Measurements from ENCODE around the gene HDDC3. TPM values are rescaled to one million over a fixed set of nuclear protein-coding genes. Genes with fewer than 3 reads are reported as not detected.

Gene HDDC3, protein sequence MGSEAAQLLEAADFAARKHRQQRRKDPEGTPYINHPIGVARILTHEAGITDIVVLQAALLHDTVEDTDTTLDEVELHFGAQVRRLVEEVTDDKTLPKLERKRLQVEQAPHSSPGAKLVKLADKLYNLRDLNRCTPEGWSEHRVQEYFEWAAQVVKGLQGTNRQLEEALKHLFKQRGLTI
- 13.4 and 16.3 TPM in 2 replicates for total RNA-seq
- 10.2 and 15.5 TPM in 2 replicates for polyA plus RNA-seq
- 11.0 and 18.3 TPM in 2 replicates for polyA plus RNA-seq (2012)
- polyA minus RNA-seq (ENCODE audit: low replicate concordance) = 13.0 and 15.8 TPM in 2 replicates

DNA sequence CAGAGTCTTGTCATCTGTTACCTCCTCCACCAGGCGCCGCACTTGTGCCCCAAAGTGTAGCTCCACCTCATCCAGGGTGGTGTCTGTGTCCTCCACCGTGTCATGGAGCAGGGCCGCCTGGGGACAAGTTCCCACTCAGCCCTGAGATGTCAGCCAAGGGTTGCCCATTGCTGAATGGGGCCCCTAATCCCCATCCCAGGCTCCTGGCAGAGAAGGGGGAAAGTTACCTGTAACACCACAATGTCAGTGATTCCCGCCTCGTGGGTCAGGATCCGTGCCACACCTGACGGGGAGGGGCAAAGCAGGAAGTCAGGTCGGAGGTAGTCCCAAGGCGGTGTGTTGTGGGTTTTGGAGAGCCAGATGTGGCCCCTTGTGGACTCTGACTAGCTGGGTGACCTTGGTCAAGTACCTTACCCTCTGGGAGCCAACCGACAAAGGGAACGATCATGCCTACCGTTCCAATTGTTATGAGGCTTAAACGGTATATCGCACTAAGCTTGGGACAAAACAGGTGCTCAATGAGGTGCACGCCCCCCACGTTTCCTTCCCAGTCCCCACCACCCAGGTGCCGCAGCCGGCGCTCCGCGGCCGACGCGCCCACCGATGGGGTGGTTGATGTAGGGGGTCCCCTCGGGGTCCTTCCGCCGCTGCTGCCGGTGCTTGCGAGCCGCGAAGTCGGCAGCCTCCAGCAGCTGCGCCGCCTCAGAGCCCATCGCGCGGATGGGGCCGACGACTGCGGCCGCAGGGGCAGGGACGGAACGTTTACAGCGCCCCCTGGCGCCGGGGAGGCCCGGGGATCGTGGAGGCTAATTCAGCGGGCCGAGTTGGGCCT lies at the start of gene HDDC3:
Gene HDDC3 (minus strand): TSS at position 722 of the 832 bp plus-strand sequence. CDS start 9 bp downstream, at position 713.
- H3K27ac ChIP-seq (ENCODE audit: insufficient read depth, low read length) = peak within 1 kb of the TSS; percentile 22
- no peak for TF ChIP-seq EZH2 (IDR thresholded peaks at IDR 0.05; ENCODE audit: low read length, missing control alignments)
- TF ChIP-seq, protein P1, sequence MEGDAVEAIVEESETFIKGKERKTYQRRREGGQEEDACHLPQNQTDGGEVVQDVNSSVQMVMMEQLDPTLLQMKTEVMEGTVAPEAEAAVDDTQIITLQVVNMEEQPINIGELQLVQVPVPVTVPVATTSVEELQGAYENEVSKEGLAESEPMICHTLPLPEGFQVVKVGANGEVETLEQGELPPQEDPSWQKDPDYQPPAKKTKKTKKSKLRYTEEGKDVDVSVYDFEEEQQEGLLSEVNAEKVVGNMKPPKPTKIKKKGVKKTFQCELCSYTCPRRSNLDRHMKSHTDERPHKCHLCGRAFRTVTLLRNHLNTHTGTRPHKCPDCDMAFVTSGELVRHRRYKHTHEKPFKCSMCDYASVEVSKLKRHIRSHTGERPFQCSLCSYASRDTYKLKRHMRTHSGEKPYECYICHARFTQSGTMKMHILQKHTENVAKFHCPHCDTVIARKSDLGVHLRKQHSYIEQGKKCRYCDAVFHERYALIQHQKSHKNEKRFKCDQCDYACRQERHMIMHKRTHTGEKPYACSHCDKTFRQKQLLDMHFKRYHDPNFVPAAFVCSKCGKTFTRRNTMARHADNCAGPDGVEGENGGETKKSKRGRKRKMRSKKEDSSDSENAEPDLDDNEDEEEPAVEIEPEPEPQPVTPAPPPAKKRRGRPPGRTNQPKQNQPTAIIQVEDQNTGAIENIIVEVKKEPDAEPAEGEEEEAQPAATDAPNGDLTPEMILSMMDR (conservative IDR thresholded peaks at IDR 0.05 in 1 of 2, IDR thresholded peaks at IDR 0.05 in 1 of 2; ENCODE audit: low read depth in 1 of 2, low read length in 2 of 2) = peak; percentile 78 to 81

DNA sequence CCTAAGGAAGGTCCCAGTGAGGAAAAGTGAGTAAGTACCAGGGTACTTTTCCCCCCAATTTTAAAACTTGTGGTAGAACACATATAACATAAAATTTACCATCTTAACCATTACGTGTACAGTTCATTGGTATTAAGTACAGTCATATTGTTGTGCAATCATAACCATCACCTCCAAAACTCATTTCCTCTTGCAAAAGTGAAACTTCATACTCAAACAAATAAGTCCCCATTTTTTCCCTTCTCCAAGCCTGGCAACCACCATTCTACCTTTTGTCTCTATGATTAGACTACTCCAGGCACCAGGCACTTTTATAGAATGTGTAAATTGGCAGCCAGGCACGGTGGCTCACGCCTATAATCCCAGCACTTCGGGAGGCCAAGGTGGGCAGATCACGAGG lies 49.8 kb upstream of the HDDC3 start:
- H3K9ac ChIP-seq (ENCODE audit: insufficient read depth, low read length) = no peak overlapping the region
- H3K79me2 ChIP-seq (ENCODE audit: control insufficient read depth, insufficient read depth, low read length) = peaks cover 44% of the 10 kb centered on the region
- TF ChIP-seq, protein P1 (conservative IDR thresholded peaks at IDR 0.05 in 1 of 2, IDR thresholded peaks at IDR 0.05 in 1 of 2; ENCODE audit: low read depth in 1 of 2, low read length in 2 of 2) = no peak
- no peak for TF ChIP-seq EZH2 (IDR thresholded peaks at IDR 0.05; ENCODE audit: low read length, missing control alignments)
- DNase-seq (ENCODE audit: low read depth in 2 of 2) = peak; percentile 20 to 67
- no peaks in the 10 kb centered on the region for H3K4me1 ChIP-seq (ENCODE audit: control insufficient read depth, extremely low read depth, insufficient read depth, low read length)
- no peak overlapping the region for H3K4me2 ChIP-seq (ENCODE audit: extremely low read depth, insufficient read depth, low read length)
- no peaks in the 10 kb centered on the region for H4K20me1 ChIP-seq (ENCODE audit: control insufficient read depth, extremely low read depth, insufficient read depth, low read length)
- H3K36me3 ChIP-seq (ENCODE audit: control insufficient read depth, insufficient read depth, low read length) = peaks cover 13% of the 10 kb centered on the region
- peak overlapping the region; percentile 30 for H3K27ac ChIP-seq (ENCODE audit: insufficient read depth, low read length)
- no peak overlapping the region for H3K4me3 ChIP-seq (replicated peaks in 1 of 4; ENCODE audit: control extremely low read depth in 1 of 4, insufficient read depth in 1 of 4, low read depth in 3 of 4, low read length in 4 of 4)
- H3K27me3 ChIP-seq (ENCODE audit: control insufficient read depth, insufficient read depth, low read length) = no peaks in the 10 kb centered on the region
- no peaks in the 10 kb centered on the region for H3K9me3 ChIP-seq (ENCODE audit: control insufficient read depth, insufficient read depth, low read depth, low read length)
- H2AFZ ChIP-seq (ENCODE audit: low read length) = peak overlapping the region; percentile 17

More for the DNA sequence above, at the start of gene HDDC3:
- peak; percentile 72 to 81 for DNase-seq (ENCODE audit: low read depth in 2 of 2)
- Histone ChIP-seq H3K9me3 (ENCODE audit: control insufficient read depth, insufficient read depth, low read depth, low read length) (no peaks in the 10 kb centered on the region), H4K20me1 (ENCODE audit: control insufficient read depth, extremely low read depth, insufficient read depth, low read length) (no peaks in the 10 kb centered on the region), H3K36me3 (ENCODE audit: control insufficient read depth, insufficient read depth, low read length) (no peaks in the 10 kb centered on the region), H3K4me3 (replicated peaks in 1 of 4; ENCODE audit: control extremely low read depth in 1 of 4, insufficient read depth in 1 of 4, low read depth in 3 of 4, low read length in 4 of 4) (peak within 1 kb of the TSS; percentile 70 to 88 (median 76)), H3K27me3 (ENCODE audit: control insufficient read depth, insufficient read depth, low read length) (no peaks in the 10 kb centered on the region), H3K4me2 (ENCODE audit: extremely low read depth, insufficient read depth, low read length) (peak within 1 kb of the TSS; percentile 100), H3K9ac (ENCODE audit: insufficient read depth, low read length) (peak within 1 kb of the TSS; percentile 62), H3K4me1 (ENCODE audit: control insufficient read depth, extremely low read depth, insufficient read depth, low read length) (peaks cover 21% of the 10 kb centered on the region), H2AFZ (ENCODE audit: low read length) (peak within 1 kb of the TSS; percentile 84), H3K79me2 (ENCODE audit: control insufficient read depth, insufficient read depth, low read length) (peaks cover 17% of the 10 kb centered on the region)

DNA sequence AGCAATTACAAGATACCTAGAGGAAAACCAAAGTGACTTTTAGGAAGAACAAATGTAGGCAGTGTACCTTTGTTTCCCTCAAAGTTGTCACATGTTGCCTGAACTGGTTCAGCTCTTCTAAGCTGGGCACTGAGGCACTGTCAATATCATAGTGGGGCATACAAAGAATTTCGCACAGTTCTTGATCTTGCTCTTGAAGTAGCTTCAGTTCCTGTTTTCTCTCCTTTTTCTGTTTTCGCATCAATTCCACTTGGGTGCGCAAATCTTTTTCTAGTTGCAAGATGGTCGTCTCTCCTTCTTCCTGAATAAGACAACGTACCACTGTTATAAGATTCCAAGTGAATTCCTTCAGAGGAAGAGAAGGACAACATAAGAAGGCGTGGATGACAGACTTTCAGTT lies 49.3 kb upstream of the HDDC3 start:
- H3K9ac ChIP-seq (ENCODE audit: insufficient read depth, low read length) = no peak overlapping the region
- H3K36me3 ChIP-seq (ENCODE audit: control insufficient read depth, insufficient read depth, low read length) = peaks cover 13% of the 10 kb centered on the region

More for the DNA sequence above, 49.3 kb upstream of the HDDC3 start:
- no peaks in the 10 kb centered on the region for H4K20me1 ChIP-seq (ENCODE audit: control insufficient read depth, extremely low read depth, insufficient read depth, low read length)
- H3K4me1 ChIP-seq (ENCODE audit: control insufficient read depth, extremely low read depth, insufficient read depth, low read length) = no peaks in the 10 kb centered on the region
- no peaks in the 10 kb centered on the region for H3K9me3 ChIP-seq (ENCODE audit: control insufficient read depth, insufficient read depth, low read depth, low read length)
- peaks cover 40% of the 10 kb centered on the region for H3K79me2 ChIP-seq (ENCODE audit: control insufficient read depth, insufficient read depth, low read length)
- H2AFZ ChIP-seq (ENCODE audit: low read length) = peak overlapping the region; percentile 17
- no peak for TF ChIP-seq EZH2 (IDR thresholded peaks at IDR 0.05; ENCODE audit: low read length, missing control alignments)
- TF ChIP-seq, protein P1 (conservative IDR thresholded peaks at IDR 0.05 in 1 of 2, IDR thresholded peaks at IDR 0.05 in 1 of 2; ENCODE audit: low read depth in 1 of 2, low read length in 2 of 2) = no peak
- H3K27me3 ChIP-seq (ENCODE audit: control insufficient read depth, insufficient read depth, low read length) = no peaks in the 10 kb centered on the region
- no peak overlapping the region for H3K4me2 ChIP-seq (ENCODE audit: extremely low read depth, insufficient read depth, low read length)
- DNase-seq (ENCODE audit: low read depth in 2 of 2) = no peak
- H3K27ac ChIP-seq (ENCODE audit: insufficient read depth, low read length) = peak overlapping the region; percentile 30
- no peak overlapping the region for H3K4me3 ChIP-seq (replicated peaks in 1 of 4; ENCODE audit: control extremely low read depth in 1 of 4, insufficient read depth in 1 of 4, low read depth in 3 of 4, low read length in 4 of 4)
